Urinary bladder (tissue), 4 donors: Measurements from ENCODE around the gene CHAMP1. TPM values are rescaled to one million over a fixed set of nuclear protein-coding genes. Genes with fewer than 3 reads are reported as not detected.
A peak's percentile ranks its signal among the peaks of the same experiment; 100 is the strongest.

Source experiments
- DNase-seq: peaks from one replicate; pipeline ENCODE4 v3.0.0-alpha.2; 2015; ENCODE audit errors: extremely low spot score
- H3K27ac ChIP-seq: one replicate; pipeline ENCODE4 v1.5.1; 2013; ENCODE audit warnings: low read depth, mild to moderate bottlenecking, moderate library complexity
- H3K36me3 ChIP-seq: one replicate; pipeline ENCODE4 v1.6.1; 2013; ENCODE audit warnings: mild to moderate bottlenecking, moderate library complexity; ENCODE audit not compliant: insufficient read depth
- H3K4me1 ChIP-seq: one replicate; pipeline ENCODE4 v1.6.1; 2013; ENCODE audit warnings: mild to moderate bottlenecking, moderate library complexity; ENCODE audit not compliant: insufficient read depth
- H3K4me3 ChIP-seq: one replicate; pipeline ENCODE4 v1.5.1; 2013; ENCODE audit warnings: low read depth, low read length
- WGBS: extraction: QIAGEN DNeasy Blood & Tissue Kit; methylation state at CpG from one replicate; pipeline ENCODE4 v1.1.7; 2013; 5-methylcytosine and 5-hydroxymethylcytosine counted together
- polyA plus RNA-seq: library from polyadenylated mRNA; stranded (reverse); fragments of 200-250 nt; gene quantifications from one replicate; pipeline ENCODE4 v1.2.3, GENCODE V29; 2013
- total RNA-seq: library from RNA; depleted of rRNA; stranded (reverse); fragments of >200 nt; gene quantifications from one replicate; pipeline ENCODE4 v1.2.3, GENCODE V29; 2014
- donor health status: healthy with polysubstance abuse.
- donor health status: healthy.

Gene CHAMP1
- total and polyA plus RNA-seq, 2 donors: 10.4 to 10.7 TPM

DNA sequence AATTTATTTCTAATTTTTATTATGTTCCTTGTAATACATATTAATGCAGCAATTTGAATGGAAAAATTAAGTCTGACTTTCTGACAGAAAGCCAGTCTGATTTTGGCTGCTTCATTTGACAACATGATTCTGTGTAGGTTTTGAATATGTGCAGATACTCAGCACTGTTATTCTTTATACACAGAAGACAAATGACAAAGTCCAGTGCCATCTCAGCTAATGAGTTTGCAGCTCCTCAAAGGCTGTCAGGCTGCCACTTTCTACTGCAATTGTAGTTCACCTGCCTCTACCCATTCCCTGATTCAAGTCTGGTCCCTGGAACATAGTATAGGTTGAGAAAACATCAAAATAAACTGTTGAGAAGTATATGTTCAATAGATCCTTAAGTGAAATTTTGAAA, 2.9 kb upstream of the CHAMP1 start:
- H3K27ac ChIP-seq: no peak overlapping the region
- DNase-seq: no peak
- no peaks in the 10 kb centered on the region for H3K4me1 ChIP-seq
- H3K36me3 ChIP-seq: peaks cover 2% of the 10 kb centered on the region
- no peak overlapping the region for H3K4me3 ChIP-seq

DNA sequence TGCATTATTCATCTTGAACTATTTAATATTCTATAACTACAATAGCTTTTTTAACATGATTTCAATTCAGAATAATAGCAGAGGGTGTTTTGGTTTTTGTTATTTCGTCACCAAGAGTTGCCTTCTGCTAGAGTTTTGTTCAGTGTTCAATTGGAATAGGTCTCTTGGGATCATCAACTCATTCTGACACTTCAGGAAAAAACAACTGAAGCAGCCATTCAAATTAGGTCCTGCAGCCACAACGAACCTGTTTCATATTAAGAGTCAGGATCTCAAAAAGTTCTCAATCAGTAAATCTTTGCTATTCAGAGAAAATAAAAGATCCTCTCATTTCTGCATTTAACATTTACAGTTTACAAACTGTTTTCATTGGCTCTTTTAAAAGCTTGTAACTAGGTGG, 2.4 kb upstream of the CHAMP1 start:
- Histone ChIP-seq H3K36me3 (peaks cover under 1% of the 10 kb centered on the region), H3K4me3 (no peak overlapping the region), H3K4me1 (no peaks in the 10 kb centered on the region), H3K27ac (no peak overlapping the region)
- WGBS: 57% methylated on average over 2 of the region's 2 CpGs
- DNase-seq: no peak

GRCh38 chr13:114313061-114313860, 1.0 kb upstream of the CHAMP1 start:
- H3K27ac ChIP-seq: peak overlapping the region; percentile 88
- no peak for DNase-seq
- peak overlapping the region; percentile 95 for H3K4me3 ChIP-seq
- WGBS: 88% methylated on average over 17 of the region's 17 CpGs
- H3K4me1 ChIP-seq: no peaks in the 10 kb centered on the region
- no peaks in the 10 kb centered on the region for H3K36me3 ChIP-seq

GRCh38 chr13:114315074-114315785, 927 bp downstream of the CHAMP1 start:
- Histone ChIP-seq H3K36me3 (no peaks in the 10 kb centered on the region), H3K4me3 (peak overlapping the region; percentile 95), H3K27ac (no peak overlapping the region), H3K4me1 (no peaks in the 10 kb centered on the region)
- 24% methylated on average over 7 of the region's 7 CpGs for WGBS
- DNase-seq: no peak

DNA sequence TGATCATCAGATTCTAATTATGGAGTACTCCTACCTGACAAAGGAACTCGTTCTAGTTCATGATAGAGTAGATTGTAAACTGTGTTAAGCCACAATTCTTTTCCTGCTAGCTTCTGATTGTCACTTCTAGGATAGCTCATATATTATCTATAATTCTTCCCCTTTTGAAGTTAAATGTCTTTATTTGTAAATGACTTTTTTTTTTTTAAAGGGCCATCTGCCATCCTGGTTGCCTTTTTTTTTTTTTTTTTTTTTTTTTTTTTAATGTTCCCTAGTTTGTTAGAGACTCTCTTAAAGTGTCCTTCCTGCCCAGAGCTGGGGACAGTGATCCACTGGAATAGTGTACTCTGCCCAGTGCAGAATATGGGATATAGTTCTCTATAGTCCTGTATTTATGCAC, 4.3 kb downstream of the CHAMP1 start:
- H3K36me3 ChIP-seq: peaks cover 3% of the 10 kb centered on the region
- H3K27ac ChIP-seq: no peak overlapping the region
- no peak for DNase-seq
- H3K4me1 ChIP-seq: no peaks in the 10 kb centered on the region
- H3K4me3 ChIP-seq: no peak overlapping the region
- 31% methylated on average over 1 of the region's 1 CpG for WGBS

DNA sequence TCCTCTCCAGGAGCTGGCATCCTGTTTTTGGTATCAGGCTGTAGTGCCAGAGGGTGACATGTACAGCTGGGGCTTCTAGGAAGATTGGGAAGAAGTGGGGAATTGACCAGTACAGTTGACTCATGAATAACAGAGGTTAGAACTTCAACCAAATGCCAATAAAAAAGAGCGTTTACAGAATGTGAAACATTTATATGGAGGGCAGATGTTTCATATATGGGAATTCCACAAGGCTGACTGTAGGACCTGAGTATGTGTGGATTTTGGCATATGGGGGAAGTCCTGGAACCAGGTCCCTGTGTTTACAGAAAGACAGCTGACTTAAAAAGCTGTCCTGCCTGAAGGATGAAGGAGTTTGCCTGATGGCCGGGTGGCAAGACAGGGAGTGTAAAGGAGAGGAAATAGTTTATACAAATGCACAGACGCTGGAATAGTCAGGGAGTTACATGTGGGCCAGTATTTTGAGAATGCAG, 5.2 kb downstream of the CHAMP1 start:
- Histone ChIP-seq H3K36me3 (peaks cover 8% of the 10 kb centered on the region), H3K4me1 (no peaks in the 10 kb centered on the region), H3K4me3 (no peak overlapping the region), H3K27ac (no peak overlapping the region)
- no peak for DNase-seq
- WGBS: 32% methylated on average over 3 of the region's 3 CpGs

- no peak overlapping the region for H3K4me3 ChIP-seq
- H3K4me1 ChIP-seq: no peaks in the 10 kb centered on the region
- H3K27ac ChIP-seq: no peak overlapping the region
- peaks cover 8% of the 10 kb centered on the region for H3K36me3 ChIP-seq
- DNase-seq: no peak
These were observed 5.8 kb downstream of the CHAMP1 start for GRCh38 chr13:114320065-114320464.

DNA sequence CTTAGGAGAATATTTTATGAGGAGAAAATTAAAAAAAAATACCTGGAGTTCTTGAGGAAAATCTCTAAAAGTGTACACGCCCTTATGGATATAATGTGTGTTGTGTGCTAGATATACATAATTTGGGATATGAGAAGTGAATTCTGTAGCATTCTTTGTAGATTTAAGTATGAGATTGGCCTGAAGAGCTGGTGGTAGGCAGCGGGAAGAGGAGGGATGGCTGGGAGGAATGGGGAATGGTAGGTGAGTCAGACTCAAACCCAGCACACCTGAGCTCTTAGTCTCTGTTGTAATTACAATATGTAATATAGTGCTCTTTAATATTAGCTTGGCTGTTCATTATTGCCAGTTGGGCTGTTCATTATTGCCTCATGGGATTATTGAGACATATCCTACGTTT, 7.0 kb downstream of the CHAMP1 start:
- DNase-seq: no peak
- peaks cover 8% of the 10 kb centered on the region for H3K36me3 ChIP-seq
- 94% methylated on average over 3 of the region's 3 CpGs for WGBS
- no peak overlapping the region for H3K4me3 ChIP-seq
- no peaks in the 10 kb centered on the region for H3K4me1 ChIP-seq
- H3K27ac ChIP-seq: no peak overlapping the region

GRCh38 chr13:114323349-114323748, 9.0 kb downstream of the CHAMP1 start:
- H3K4me1 ChIP-seq: no peaks in the 10 kb centered on the region
- no peak overlapping the region for H3K4me3 ChIP-seq
- DNase-seq: no peak
- H3K36me3 ChIP-seq: peaks cover 8% of the 10 kb centered on the region
- no peak overlapping the region for H3K27ac ChIP-seq
- 96% methylated on average over 2 of the region's 2 CpGs for WGBS

DNA sequence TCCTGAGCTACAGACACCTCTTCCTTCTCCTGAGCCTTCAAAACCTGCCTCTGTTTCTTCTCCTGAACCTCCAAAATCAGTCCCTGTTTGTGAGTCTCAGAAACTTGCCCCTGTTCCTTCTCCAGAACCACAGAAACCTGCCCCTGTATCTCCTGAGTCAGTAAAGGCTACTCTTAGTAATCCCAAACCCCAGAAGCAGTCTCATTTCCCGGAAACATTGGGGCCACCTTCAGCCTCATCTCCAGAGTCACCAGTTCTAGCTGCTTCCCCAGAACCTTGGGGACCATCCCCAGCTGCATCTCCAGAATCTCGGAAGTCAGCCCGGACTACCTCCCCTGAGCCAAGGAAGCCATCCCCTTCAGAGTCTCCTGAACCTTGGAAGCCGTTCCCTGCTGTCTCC, 10.0 kb downstream of the CHAMP1 start:
- DNase-seq: no peak
- 99% methylated on average over 4 of the region's 4 CpGs for WGBS
- H3K36me3 ChIP-seq: peaks cover 8% of the 10 kb centered on the region

DNA sequence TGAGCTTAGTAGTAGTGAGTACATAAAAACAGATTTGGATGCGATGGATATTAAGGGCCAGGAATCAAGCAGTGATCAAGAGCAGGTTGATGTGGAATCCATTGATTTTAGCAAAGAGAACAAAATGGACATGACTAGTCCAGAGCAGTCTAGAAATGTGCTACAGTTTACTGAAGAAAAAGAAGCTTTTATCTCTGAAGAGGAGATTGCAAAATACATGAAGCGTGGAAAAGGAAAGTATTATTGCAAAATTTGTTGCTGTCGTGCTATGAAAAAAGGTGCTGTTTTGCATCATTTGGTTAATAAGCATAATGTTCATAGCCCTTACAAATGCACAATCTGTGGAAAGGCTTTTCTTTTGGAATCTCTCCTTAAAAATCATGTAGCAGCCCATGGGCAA, 11.4 kb downstream of the CHAMP1 start:
- 96% methylated on average over 3 of the region's 3 CpGs for WGBS
- H3K27ac ChIP-seq: no peak overlapping the region
- no peak overlapping the region for H3K4me3 ChIP-seq
- no peaks in the 10 kb centered on the region for H3K4me1 ChIP-seq
- H3K36me3 ChIP-seq: peaks cover 8% of the 10 kb centered on the region
- no peak for DNase-seq

More for the DNA sequence above, 10.0 kb downstream of the CHAMP1 start:
- Histone ChIP-seq H3K4me1 (no peaks in the 10 kb centered on the region), H3K4me3 (no peak overlapping the region), H3K27ac (no peak overlapping the region)

DNA sequence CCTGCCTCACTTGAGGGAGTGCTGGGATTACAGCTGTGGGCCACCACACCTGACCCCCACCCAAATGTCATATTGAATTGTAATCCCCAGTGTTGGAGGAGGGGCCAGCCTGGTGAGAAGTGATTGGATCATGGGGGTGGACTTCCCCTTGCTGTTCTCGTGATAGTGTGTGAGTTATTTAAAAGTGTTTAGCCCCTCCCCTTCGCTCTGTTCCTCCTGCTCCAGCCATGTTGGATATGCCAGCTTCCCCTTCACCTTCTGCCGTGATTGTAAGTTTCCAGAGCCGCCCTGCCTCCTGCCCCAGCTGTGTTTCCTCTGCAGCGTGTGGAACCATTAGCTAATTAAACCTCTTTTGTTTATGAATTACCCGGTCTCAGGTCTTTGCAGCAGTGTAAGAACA, 13.7 kb downstream of the CHAMP1 start:
- WGBS: 77% methylated on average over 6 of the region's 6 CpGs
- DNase-seq: no peak

GRCh38 chr13:114328595-114328994, 14.3 kb downstream of the CHAMP1 start:
- H3K4me3 ChIP-seq: no peak overlapping the region
- no peak overlapping the region for H3K27ac ChIP-seq
- H3K4me1 ChIP-seq: no peaks in the 10 kb centered on the region
- 91% methylated on average over 1 of the region's 1 CpG for WGBS
- DNase-seq: no peak
- H3K36me3 ChIP-seq: peaks cover 5% of the 10 kb centered on the region

More for the DNA sequence above, 13.7 kb downstream of the CHAMP1 start:
- H3K27ac ChIP-seq: no peak overlapping the region
- H3K4me1 ChIP-seq: no peaks in the 10 kb centered on the region
- H3K36me3 ChIP-seq: peaks cover 5% of the 10 kb centered on the region
- no peak overlapping the region for H3K4me3 ChIP-seq

DNA sequence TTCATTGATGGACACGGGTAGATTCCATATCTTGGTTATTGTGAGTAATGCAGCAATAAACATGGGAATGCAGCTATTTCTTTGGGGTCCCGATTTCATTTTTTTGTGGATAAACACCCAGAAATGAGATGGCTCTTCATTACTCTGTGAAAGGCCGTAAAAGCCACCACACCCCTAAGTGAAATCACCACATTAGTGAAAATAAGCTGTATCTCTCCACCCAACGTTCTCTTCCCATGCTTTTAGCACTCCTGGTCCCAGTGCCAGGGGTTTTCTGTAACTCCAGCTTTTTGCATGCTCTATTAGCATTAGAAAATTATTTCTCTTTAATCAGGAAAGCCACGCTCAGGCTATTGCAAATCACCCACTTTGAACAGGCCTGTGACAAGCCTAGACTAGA, 15.8 kb downstream of the CHAMP1 start:
- no peak for DNase-seq
- Histone ChIP-seq H3K4me3 (no peak overlapping the region), H3K4me1 (no peaks in the 10 kb centered on the region), H3K36me3 (no peaks in the 10 kb centered on the region), H3K27ac (no peak overlapping the region)
- 78% methylated on average over 5 of the region's 5 CpGs for WGBS
